GM18951 (cell line): ENCODE data around the gene SLC8A1.

Source experiments
- POLR2A ChIP-seq: IDR thresholded peaks from 4 replicates; pipeline ENCODE4 v1.6.1; 2011; ENCODE audit warnings: mild to moderate bottlenecking; ENCODE audit not compliant: insufficient read length, insufficient read depth; ENCODE audit errors: extremely low read depth
- in situ Hi-C: fragments of 300-500 bp; cut with MboI; formaldehyde crosslinking; loops from one replicate; pipeline ENCODE4 v1.12.0; 2022; ENCODE audit warnings: low sequenced_read_pairs, mixed read lengths, inconsistent platforms; ENCODE audit not compliant: unreplicated experiment

SLC8A1 gene

DNA sequence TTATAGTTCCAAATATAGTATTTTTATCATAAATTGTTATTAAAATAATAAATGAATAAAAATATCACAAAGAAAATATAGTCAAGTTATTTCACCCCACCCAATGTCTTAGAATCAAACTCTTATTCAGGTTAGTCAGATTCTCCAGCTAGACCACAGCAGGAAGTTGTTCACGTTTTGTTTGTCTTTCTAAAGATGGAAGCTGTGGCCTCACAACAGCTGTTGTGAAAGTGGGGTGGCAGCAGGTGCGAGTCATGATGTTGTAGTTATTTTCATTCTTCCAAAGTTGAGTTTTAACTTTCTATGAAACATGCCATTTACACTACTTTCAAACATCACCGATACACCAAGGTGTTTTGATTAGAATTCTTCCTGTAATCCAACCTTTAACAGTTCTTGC lies 272.9 kb downstream of the SLC8A1 start:
- no peak for TF ChIP-seq POLR2A
- in situ Hi-C loops = no loop called here

DNA sequence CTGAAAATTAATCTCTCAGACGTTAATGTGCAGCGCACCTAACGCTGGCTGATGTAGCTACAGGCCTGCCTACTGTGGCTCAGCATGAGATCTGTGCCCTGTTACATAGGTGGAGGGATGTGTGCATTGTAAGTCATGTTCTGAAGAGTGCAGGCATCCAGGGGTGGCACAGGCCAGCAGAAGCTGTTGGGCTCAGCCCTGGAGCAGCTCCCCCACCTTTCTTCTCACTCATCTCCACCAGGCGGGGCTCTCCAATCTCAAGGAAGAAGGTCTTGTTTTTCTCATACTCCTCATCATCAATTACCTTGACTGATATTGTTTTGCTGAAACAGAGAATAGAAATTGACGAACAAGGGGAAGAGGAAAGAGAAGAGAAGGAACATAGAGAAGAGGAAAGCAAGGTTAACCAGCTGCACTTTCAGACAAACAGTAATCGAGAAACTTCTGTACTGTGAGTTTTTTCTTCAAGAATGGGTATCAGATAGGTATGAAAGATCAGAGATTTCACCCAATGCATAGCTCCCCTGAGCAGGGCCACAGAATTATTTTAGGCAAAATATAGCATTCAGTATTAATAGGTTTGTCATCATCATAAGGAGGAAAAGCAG lies 273.6 kb downstream of the SLC8A1 start:
- TF ChIP-seq POLR2A = no peak
- in situ Hi-C loops = no loop called here

- in situ Hi-C loops = no loop called here
- TF ChIP-seq POLR2A = no peak
These were observed 274.5 kb downstream of the SLC8A1 start for GRCh38 chr2:40177366-40177765.

DNA sequence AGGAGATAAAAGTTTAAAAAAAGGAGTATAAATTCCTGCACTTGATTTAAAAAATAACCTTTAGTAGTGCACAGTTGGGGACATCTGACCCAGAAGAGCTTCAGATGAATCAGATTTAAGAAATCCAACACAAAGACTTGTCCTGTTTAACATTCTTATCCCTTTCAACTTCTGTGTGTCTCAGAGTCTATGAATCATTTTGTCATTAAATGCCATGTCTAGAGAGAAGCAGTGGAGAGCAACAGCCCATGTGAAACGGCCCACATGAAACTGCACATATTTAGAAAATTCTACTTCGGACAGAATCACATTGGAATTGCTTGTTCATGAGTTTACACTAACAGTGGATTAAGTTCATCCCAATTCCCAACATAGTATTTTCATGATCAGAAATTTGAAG lies 278.6 kb downstream of the SLC8A1 start:
- no peak for TF ChIP-seq POLR2A
- in situ Hi-C loops = no loop called here

GRCh38 chr2:40169856-40170255 lies 282.0 kb downstream of the SLC8A1 start:
- TF ChIP-seq POLR2A = no peak
- in situ Hi-C loops = no loop called here

DNA sequence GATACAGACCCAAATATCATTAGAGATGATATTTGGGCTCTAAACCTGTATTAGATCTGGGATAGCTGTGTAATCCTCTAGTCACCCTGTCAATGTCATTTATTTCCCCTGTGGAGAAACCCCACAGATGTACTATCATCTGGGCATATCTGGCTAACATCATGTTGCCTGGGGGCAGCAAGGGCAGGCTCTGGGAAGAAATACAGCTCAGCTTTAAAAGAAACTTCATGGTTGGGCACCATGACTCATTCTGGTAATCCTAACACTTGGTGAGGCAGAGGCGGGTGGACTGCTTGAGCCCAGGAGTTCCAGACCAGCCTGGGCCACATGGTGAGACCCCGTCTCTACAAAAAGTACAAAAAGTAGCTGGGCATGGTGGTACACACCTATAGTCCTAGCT lies 282.5 kb downstream of the SLC8A1 start:
- in situ Hi-C loops = no loop called here
- TF ChIP-seq POLR2A = no peak

DNA sequence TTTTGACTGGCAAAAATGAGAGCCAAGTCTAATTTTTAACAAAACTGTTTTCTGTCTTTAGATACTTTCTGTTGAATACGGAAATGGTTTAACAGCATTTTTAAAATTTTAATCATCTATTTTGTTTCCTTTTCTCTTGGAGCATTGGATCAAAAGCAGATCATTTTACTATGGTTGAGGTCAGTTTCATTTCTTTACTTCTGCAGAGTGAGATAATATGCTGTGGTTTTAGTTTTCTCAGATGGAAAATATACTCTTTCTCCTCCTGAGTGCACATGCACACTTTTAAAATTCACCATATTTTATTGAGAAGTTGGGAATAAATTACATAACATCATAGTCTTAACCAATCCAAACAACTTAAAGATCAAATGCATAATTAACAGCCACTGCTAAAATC lies 283.3 kb downstream of the SLC8A1 start:
- in situ Hi-C loops = no loop called here
- TF ChIP-seq POLR2A = no peak

DNA sequence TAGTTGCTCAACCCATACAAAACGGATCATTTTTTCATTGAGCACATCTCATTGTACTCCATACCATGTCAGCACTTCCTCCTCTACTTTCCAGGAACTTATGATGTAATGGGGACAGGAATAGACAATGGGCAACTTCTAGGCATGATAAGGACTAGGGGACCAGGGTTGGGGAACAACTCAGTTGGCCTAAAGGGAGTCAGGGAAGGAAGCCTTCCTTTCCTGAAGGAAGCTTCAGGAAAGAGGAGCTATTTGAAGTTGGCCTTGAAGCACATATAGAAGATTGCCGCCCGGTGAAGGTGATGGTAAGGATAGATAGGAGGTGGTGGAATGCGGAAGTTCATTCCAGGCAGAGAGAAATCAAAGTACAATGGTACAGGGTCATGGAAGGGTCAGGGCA lies 283.9 kb downstream of the SLC8A1 start:
- in situ Hi-C loops = no loop called here
- TF ChIP-seq POLR2A = no peak

DNA sequence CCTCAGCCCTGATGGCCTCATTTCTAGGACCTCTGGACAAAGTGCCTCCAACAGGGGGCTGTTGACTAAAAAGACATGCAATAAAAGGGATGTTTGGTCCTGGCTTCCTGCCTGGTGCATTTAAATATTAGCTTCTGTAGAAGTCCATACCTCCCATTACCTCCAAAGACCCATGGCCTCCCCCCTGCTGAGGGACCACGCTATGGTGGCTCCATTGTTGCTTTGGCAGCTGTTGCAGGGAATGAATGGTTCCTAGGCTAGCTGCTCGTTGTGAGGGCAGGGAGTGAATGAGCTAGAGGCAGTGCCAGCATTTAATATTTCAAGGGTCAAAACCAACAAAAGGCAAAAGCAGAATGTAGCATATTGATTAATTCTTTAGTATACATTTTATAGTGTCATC lies 285.9 kb downstream of the SLC8A1 start:
- TF ChIP-seq POLR2A = no peak
- in situ Hi-C loops = no loop called here

- in situ Hi-C loops = no loop called here
- no peak for TF ChIP-seq POLR2A
These were observed 286.4 kb downstream of the SLC8A1 start for GRCh38 chr2:40165509-40165844.

DNA sequence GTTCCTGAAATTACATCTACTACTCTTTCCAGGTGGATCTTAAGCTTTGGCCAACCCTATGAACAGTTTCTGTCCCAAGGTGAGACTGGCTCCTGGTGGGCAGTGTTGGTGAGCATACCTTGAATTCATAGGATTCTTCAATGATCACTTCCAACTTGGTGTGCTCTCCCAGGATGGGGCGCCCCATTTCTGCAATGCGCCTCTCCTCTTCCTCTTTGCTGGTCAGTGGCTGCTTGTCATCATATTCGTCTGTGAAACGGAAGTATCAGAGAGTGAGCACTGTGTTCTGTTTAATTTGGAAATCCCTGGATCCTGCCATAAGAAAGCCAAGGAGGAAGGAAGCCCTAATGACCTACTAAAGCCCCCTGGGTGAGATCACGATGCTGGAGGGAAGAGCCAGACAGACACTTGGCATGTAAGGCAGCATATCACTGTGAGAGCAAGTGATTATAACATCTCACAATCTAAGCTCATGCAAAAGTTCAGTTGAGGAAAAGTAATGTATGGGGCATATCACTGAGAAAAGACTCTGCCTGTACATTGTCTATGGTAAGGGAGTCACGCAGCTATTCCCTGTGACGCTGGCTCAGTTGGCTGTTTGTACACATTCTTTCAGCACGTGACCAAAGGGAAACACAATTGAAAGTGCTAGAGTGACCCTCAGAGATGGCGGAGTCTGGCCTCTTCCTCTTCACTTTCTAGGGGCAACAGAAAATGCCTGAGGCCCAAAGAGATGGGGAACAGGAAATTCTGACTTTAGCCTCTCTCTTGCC lies 287.0 kb downstream of the SLC8A1 start:
- TF ChIP-seq POLR2A = no peak
- in situ Hi-C loops = no loop called here

DNA sequence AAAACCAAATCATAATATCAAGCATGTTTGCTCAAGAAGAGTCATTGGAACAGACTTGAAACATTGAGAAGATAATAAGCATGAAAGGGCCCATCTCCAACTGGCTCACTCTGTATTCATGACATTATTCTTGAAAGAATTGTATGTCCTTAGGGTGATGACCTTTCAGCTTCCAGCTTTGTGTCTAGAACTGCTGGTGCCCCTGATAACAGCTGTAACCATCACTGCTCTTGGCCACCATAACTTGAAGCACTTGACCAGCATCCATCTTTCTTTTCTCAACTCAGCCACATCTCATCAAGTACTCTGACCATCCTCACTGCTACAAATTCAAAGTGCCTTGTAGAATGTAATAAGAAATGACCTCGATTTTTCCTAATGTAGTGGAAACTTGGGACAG lies 289.9 kb downstream of the SLC8A1 start:
- in situ Hi-C loops = no loop called here
- no peak for TF ChIP-seq POLR2A

DNA sequence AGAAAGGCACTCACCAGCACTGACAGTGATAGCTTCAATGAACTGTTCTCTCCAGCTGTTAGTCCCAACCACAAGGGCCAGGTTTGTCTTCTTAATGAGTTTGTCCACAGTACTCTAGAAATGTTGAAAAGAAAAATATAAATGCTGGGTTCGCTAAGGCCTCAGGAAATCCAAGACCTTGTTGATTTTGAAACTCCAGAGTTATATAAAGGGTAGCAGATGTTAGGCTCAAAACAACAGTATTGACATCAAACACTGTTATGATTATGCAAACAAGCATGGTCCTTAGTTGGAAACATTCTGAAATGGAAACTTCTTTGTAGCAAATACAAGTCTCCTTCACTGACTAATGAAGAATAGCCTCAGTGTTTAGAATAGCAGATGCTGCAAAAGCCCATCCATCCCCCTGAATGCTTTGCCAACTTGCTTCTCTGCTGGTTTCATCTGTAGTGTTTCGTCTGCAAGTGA lies 291.1 kb downstream of the SLC8A1 start:
- in situ Hi-C loops = no loop called here
- TF ChIP-seq POLR2A = no peak

GRCh38 chr2:40159333-40159732 lies 292.6 kb downstream of the SLC8A1 start:
- in situ Hi-C loops = no loop called here
- TF ChIP-seq POLR2A = no peak

DNA sequence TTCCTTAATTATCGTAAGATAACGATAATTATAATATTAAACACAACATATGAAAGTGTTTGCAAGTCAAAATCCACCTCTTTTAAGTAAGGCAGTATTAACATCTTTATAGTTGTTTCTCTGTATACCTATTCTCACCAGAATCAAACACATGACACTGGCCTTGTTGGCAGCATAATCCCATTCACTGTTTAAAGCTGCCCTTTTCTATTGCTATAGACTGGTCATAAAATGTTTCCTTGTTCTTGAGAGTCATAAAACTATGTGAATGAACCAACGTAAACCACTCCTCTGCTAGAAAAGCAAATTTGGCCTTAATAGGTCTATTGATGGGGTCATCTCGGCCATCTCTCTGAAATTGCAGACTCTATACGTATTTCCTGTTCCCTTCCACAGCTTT lies 293.1 kb downstream of the SLC8A1 start:
- in situ Hi-C loops = no loop called here
- TF ChIP-seq POLR2A = no peak

DNA sequence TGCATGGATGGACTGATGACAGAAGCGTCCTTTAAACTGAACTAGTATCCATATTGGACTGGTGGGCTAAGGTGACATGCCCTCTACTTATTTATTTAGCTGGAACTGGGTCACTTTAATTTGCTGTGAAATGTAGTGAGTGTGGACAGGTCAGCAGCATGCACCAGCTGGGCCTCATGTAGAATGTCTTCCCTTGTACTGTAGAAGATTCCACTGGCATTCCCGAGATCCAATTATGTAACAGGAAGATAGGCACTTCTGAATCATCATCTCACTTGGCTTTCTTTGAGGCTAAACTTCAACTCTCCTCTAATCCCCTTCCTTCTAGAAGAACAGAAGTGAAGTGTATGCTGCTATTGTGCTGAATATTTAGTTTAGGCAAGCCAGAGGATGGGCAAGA lies 296.2 kb downstream of the SLC8A1 start:
- TF ChIP-seq POLR2A = no peak
- in situ Hi-C loops = no loop called here
